Raji (cell line): ENCODE measurements around the gene CKS1B.

Source experiments
- POLR2A ChIP-seq: IDR thresholded peaks from 2 replicates; pipeline ENCODE4 v1.6.1; 2011; ENCODE audit warnings: low read depth, low read length, control low read depth; ENCODE audit not compliant: insufficient read depth

CKS1B gene

DNA sequence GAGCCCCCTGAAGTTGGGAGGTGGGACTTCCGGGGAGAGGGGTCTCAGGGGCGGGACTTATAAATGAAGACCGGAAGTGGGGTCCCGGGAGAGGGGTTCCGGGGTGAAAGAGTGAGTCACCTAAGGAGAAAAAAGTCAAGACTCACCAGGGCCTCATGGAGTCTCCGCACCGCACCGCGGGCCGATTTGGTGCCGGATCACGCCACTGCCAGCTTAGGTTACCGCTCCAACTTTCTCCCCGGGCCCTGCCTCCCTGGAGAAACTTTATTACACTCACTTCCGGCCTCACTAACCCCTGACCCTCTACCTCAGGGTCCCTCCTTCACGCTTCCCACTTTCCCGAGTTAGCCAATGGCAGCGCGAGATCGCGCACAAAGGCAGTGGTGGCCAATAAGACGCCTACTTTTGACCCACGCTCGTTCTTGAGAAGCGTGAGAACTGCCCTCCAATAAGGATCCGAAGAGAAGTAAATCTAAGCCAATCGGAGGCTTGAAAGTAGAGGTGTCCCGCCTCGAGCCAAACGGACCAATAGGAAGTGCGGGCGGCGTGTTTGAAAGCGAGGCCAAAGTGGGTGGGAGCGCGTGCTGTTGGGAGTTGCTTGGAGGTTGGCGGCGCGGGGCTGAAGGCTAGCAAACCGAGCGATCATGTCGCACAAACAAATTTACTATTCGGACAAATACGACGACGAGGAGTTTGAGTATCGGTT, at the start of gene CKS1B:
TSS of gene CKS1B (plus strand) at position 580 of the 706 bp plus-strand sequence. CDS start at position 645, 65 bp downstream.
- peak; percentile 84 for TF ChIP-seq POLR2A

DNA sequence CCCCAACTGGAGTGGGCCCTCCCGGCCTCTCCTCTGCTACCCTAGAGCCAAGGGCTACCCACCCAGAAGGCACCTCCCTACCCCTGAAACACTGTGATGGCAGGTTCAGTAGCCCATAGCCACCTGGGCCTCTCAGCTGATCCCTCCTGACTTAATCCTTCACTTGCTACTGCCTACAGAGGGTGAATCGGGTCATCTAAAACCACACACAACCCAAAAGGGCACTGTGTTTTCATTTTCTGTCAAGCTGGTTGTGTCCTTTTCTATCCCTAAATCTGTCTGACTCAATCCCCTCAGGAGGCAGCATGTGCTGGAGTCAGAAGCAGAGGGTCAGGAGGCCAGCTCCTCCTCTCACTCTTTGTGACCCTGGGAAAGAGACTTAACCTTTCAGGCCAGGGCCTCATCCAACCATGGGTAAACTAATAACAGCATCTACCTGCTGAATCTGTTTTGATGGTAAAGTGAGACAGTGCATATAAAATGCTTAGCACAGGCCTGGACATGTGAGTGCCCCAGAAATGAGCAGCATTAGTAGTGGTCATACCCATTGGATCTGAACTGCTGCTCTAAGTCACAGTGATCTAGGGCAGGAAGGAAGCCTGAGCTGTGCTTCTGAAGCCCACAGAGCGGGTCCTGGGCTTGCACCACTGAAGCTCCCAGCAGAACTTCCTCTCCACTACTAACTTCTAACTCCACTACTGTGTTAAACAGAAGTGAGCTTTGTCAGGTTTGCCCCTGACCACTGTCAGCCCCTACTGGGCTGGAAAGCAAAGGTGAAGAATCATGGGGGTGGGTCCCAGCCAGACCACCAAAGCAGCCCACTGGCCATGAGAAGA, 48.9 kb upstream of the CKS1B start:
- TF ChIP-seq POLR2A, result no peak

DNA sequence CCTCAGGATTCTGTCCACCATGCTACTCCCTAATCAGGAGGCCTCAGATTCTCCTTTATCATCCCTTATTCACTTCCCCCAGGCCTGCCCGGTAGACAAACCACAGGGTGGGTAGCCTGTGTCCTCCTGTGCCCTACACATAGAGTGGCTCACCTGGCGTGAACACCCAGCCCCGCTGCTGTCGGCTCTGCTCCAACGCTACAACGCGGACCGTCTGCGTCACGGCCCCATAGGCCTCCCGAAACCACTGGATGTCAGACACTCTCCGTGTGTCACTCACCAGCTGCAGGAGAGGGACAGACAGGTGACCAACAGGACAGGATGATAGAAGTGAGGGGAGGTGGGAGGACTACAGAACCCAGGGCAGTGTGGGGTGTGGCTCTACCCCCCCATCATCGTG, 48.3 kb upstream of the CKS1B start:
- no peak for TF ChIP-seq POLR2A

DNA sequence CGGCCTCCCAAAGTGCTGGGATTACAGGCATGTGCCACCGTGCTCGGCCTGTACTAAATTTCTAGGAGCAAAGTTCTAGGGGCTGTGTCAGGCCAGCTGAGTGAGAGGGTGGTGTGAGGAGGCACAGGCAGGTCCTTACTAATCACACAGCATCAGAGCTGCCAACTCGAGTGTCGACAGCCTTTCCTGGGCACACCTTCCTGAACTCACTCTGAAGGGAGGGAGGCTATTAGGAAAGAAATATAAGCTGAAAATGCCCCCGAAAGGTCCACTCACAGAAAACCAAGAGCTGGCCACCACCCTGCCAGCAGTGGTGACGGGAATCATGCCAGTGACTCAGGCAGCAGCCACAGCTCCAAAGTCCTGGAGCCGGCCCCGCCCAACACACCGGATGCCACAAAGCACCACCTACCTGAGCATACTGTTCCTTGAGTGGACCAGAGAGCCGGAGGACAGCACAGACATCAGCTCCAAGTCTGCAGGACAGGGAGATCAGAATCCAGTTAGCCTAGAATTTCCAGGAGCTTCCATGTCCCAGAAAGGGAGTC, 42.5 kb upstream of the CKS1B start:
- no peak for TF ChIP-seq POLR2A

DNA sequence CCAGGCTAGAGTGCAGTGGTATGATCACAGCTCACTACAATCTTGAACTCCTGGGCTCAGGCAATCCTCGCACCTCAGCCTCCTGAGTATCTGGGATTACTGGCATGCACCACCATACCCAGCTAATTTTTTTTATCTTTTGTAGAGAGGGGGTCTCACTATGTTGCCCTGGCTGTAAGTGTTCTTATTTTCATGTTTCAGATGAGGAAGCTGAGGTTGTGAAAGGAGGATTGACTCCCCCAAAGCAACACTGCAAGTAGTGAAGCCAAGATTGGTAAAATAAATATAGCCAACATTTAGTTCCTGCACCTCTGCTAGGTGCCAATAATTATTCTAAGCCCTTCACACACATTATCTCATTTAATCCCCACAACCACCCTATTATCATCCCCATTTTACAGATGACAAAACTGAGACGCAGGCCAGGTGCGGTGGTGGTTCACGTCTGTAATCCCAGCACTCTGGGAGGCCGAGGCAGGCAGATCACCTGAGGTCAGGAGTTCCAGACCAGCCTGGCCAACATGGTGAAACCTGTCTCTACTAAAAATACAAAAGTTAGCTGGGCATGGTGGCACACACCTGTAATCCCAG, 40.0 kb upstream of the CKS1B start:
- TF ChIP-seq POLR2A, result no peak

DNA sequence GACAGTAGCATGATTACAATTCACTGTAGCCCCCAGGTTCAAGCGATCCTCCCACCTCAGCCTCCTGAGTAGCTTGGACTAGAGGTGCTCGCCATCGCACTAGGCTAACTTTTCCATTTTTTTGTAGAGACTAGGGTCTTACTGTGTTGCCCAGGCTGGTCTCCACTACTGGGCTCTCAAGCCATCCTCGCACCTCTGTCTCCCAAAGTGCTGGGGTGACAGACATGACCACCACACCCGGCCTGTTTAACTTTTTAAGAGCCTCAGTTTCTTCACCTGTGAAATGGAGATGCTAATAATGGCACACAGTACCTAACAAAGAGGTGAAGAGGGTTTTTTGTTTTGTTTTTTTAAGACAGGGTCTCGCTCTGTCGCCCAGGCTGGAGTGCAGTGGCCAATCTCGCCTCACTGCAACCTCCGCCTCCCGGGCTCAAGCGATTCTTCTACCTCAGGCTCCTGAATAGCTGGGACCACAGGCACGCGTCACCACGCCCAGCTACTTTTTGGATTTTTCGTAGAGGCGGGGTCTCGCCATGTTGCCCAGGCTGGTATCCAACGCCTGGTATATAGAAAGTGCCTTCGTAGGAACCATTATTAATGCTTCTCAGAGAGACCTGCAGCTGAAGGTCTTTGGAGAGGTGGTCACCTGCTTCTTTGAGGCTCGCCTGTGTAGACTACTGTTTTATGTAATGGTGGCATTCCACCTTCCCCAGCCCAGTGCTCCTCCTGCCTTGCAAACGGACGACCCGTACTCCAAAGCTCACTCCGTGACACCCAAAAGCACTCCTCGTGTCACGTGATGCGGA, 38.5 kb upstream of the CKS1B start:
- TF ChIP-seq POLR2A, result 0 out of 2 replicates have a peak, but pooled peaks have one; percentile 11

DNA sequence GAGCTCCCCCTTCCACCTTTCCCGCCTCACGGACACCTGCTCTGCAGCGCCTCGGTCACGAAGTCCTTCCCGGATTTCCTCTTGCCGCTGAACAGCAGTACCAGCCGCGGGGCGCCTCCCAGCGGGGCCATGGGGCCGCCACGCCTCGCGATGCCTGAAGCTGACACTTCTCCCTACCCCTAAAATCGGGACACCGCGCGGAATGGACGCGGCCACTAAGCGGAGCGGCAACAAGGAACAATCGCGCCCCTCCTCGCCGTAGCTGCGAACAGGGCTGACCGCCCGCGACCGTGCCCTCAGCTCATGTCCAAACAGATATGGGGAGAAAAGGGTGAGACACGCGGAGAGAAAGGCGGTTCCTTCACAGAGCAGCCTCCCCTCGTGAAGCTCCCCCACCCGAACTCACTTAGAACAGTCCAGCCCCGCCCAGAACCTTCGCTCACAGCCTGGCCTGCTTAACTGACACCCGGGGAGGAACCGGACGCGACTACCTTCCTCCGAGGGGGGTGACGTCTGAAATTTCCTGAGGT, 37.9 kb upstream of the CKS1B start, which contains the start of gene PMVK:
TSS of gene PMVK (minus strand) at position 165 of the 530 bp plus-strand sequence. CDS start at position 131, 34 bp downstream.
- TF ChIP-seq POLR2A, result peak; percentile 87

DNA sequence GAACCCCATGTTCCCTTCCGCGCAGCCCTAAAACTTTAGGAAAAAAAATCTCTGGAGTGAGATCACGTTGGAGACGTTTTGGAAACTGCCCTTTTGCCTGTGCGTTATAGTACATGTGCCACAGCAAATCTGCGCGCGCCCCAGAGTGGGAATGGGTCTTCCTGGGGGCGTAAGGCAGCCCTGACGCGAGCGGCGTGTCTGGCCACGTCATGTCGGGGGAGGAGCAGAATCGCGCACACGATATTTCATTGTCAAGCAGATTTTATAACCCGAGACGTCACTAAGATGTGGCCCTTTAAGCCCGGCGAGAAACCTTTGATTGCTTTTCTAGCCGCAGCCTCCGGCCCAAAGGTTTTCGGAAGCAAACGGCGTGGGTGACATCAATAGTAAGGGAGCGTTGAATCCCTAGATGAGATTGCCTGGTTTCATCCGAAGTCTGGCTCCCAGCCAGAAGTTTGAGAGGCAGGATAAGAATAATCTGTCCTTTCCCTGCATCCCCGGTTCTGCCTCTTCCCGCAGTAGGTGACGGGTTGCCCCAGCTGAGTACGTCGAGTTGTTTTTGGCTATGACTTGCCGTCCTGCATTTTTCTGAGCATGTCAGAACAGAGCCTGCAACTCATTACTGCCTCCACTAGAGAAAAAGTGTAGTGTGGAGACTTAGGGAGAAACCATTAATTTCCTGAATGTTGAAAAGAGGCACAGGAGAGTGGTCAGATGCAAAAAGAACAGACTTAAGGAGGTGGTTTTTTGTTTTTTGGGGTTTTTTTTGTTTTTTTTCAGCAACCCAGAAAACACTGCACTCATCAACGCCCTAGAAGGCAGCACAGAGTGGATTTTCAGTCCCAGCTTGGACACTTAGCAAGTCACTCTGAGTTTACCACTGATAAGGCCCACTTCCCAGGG, 37.1 kb upstream of the CKS1B start:
- peak; percentile 79 for TF ChIP-seq POLR2A

DNA sequence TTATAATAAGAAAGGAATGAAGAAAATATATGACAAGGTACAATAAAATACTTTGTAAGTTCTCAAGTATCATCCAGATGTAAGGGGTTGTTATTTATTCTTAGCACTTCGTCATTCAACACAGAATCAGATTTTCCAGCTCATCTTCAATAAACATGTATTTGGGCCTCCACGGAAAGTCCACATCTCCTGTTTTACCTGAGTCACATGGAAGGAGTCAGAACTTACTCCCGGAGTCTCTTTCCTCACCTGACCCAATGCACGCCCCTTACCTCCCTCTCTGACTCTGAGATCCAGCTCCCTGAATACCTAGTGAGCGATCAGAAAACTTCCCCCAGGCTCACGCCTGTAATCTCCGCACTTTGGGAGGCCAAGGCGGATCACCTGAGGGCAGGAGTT, 36.5 kb upstream of the CKS1B start:
- TF ChIP-seq POLR2A, result no peak

DNA sequence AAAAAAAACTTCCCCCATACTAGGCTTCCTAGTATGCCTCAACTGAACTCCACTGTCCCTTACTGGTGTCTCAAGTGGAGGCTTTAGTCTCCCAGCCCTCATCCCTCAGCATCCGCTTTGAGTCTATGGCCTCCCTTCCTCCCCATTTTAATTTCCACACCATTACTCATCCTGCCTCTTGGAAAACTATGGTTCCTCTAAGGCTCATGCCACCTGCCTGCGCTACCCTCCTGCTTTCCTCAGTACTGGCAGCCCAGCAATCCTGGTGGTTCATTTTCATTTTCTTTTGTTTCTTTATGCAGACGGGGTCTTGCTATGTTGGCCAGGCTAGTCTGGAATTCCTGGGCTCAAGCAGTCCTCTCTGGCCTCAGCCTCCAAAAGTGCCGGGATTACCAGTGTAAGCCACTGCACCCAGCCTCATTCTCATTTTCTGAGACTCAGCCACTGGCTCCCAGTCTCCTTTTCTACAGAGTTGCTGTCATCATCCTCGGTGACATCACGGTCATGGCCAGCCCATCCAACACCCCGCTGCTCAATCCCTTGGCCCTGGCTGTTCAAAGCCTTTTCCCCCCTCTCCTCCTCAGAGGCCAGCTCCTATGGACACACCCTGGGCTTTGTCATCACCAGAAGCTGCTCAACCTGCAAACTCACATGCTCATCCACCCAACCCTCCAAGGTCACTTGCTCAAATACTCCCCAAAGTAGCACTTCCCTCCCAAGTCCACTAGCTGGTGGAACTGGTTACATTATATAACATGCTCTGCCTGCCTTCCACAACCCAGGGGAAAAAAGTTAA, 35.7 kb upstream of the CKS1B start:
- no peak for TF ChIP-seq POLR2A

DNA sequence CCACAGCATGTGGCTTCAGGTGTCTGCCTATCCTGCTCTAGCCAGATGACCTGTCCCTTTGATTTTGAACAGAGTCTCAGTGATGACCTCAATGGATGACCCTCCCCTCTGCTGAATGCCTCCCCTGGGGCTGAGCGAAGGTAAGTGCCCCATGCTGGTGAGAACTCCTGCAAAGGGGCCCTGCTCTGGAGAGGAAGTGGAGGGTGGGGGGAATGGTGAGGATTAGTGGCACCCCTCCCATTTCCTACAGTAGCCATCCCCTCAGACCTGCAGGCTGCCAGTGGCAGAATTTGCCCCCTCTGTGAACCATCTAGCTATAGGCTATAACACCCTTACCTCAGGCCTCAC, 34.3 kb upstream of the CKS1B start:
- TF ChIP-seq POLR2A, result no peak

DNA sequence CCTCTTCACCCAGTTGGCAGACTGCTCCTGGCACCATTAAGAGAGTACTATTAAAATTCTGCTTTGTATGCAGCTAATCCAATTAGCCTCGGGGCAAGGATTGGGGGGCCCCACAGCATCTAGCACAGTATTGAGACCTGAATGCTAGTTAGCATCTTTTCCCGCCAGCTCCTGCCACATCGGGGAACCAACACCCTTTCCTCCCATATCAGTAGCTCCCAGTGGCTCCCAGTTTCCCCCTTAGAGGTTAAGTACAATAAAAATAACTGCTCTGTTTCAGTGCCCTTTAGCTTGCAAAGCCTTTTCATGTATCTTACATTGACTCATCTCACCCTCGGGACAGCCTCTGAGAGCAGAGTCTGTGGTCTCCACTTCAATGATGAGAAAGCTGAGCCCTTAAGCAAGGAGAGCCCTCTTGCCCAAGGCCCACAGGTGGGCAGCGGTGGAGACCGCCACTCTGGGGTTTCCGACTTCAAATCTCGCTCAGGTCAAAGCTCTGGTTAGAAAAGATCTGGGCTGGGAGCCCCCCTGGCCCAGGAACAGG, 33.8 kb upstream of the CKS1B start:
- TF ChIP-seq POLR2A, result no peak

DNA sequence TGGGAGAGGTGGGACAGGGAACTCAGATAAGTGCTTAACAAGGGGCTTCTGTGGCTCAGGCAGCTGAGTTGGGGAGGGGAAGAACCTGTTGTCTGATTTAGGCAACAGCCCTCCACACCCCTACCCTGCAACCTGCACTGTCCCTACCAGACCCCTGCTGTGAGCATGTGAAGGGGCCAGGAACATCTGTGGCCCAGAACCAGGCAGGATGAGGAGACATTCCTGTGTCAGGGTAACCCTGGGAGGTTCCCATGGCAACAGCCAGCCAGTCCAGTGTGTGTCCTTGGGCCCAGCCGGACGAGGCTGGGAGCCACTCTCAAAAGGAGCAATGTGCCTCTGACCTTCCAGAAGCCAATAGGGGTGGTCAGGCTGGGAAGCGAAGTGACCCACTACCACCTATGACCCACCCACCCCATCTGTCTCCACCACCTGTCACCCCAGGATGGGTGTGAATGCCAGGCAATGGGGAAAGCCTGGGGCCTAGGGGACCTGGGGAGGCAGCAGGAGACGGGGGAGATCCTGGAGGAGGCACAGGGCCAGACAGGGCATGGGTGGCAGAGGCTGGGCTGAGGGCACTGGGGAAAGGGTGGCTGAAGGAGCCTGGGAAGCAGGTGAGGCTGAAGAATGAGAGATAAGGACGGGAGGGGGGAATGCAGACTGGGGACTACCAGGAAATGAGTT, 33.0 kb upstream of the CKS1B start:
- 0 out of 2 replicates have a peak, but pooled peaks have one; percentile 24 for TF ChIP-seq POLR2A
